Smooth muscle cell (in vitro differentiated cells): ENCODE measurements around the gene CALR3. TPM values are rescaled to one million over a fixed set of nuclear protein-coding genes. Genes with fewer than 3 reads are reported as not detected.

Source experiments
- DNase-seq: peaks from one replicate; lab custom pipeline; 2025; ENCODE audit not compliant: unreplicated experiment; lab: John Stamatoyannopoulos, UW
- H2AFZ ChIP-seq: fragments of 200-600 bp; sonication (generic); 2 replicates; pipeline ENCODE4 v1.6.0; 2016; ENCODE audit warnings: antibody characterized with exemption, low read depth, mild to moderate bottlenecking
- H3F3A ChIP-seq: fragments of 200-600 bp; sonication (generic); 2 replicates; pipeline ENCODE4 v1.6.0; 2017; ENCODE audit warnings: antibody characterized with exemption, low read depth
- H3K27ac ChIP-seq: fragments of 200-600 bp; sonication (generic); 2 replicates; pipeline ENCODE4 v1.5.1; 2016; ENCODE audit warnings: low read depth, mild to moderate bottlenecking
- H3K27me3 ChIP-seq: fragments of 200-600 bp; sonication (generic); 2 replicates; pipeline ENCODE4 v1.6.1; 2016; ENCODE audit warnings: low read depth, mild to moderate bottlenecking
- H3K36me3 ChIP-seq: fragments of 200-600 bp; sonication (generic); 2 replicates; pipeline ENCODE4 v1.5.1; 2016; ENCODE audit warnings: low read depth
- H3K4me1 ChIP-seq: fragments of 200-600 bp; sonication (generic); 2 replicates; pipeline ENCODE4 v1.5.1; 2016; ENCODE audit warnings: low read depth
- H3K4me2 ChIP-seq: fragments of 200-600 bp; sonication (generic); 2 replicates; pipeline ENCODE4 v1.6.0; 2016; ENCODE audit warnings: mild to moderate bottlenecking
- H3K4me3 ChIP-seq: fragments of 200-600 bp; sonication (generic); 2 replicates; pipeline ENCODE4 v1.5.1; 2016; ENCODE audit warnings: mild to moderate bottlenecking
- H3K79me2 ChIP-seq: fragments of 200-600 bp; sonication (generic); 2 replicates; pipeline ENCODE4 v1.6.0; 2016; ENCODE audit warnings: low read depth, mild to moderate bottlenecking
- H3K9ac ChIP-seq: fragments of 200-600 bp; sonication (generic); 2 replicates; pipeline ENCODE4 v1.6.0; 2016; ENCODE audit warnings: low read depth
- H3K9me3 ChIP-seq: fragments of 200-600 bp; sonication (generic); replicated peaks from 2 replicates; pipeline ENCODE4 v1.5.1; 2016; ENCODE audit warnings: low read depth
- H4K20me1 ChIP-seq: fragments of 200-600 bp; sonication (generic); 2 replicates; pipeline ENCODE4 v1.6.0; 2016; ENCODE audit warnings: low read depth
- CTCF ChIP-seq: fragments of 200-600 bp; sonication (generic); IDR thresholded peaks from 2 replicates; pipeline ENCODE4 v1.5.1; 2017; ENCODE audit warnings: borderline replicate concordance, mild to moderate bottlenecking, antibody characterized with exemption; ENCODE audit not compliant: insufficient read depth, poor library complexity, severe bottlenecking
- WGBS: methylation state at CpG from one replicate; pipeline ENCODE4 v1.1.7; 2016; ENCODE audit warnings: low lambda C conversion rate; 5-methylcytosine and 5-hydroxymethylcytosine counted together
- polyA plus RNA-seq: library from polyadenylated mRNA; unstranded; fragments of >200 nt; fragmentation: Nextera tagmentation; extraction: Ambion mirVana; gene quantifications from 2 replicates; pipeline ENCODE4 v1.2.1, GENCODE V29; 2016
- total RNA-seq: library from RNA; depleted of rRNA; stranded (reverse); fragments of >200 nt; gene quantifications from 2 replicates; pipeline ENCODE4 v1.2.3, GENCODE V29; 2014

Gene CALR3
- total and polyA plus RNA-seq, 2 experiments from 2014 or later, result not detected

- no peak for TF ChIP-seq CTCF
- peaks cover 4% of the 10 kb centered on the region for H4K20me1 ChIP-seq
- H3K36me3 ChIP-seq, result no peaks in the 10 kb centered on the region
- no peaks in the 10 kb centered on the region for H3K9me3 ChIP-seq
- H3F3A ChIP-seq, result no peaks in the 10 kb centered on the region
- no peaks in the 10 kb centered on the region for H3K79me2 ChIP-seq
- DNase-seq, result no peak
- no peaks in the 10 kb centered on the region for H3K4me1 ChIP-seq
- no peak overlapping the region for H2AFZ ChIP-seq
- H3K4me2 ChIP-seq, result no peak overlapping the region
- H3K9ac ChIP-seq, result no peak overlapping the region
- 96% methylated on average over 9 of the region's 10 CpGs for WGBS
- no peaks in the 10 kb centered on the region for H3K27me3 ChIP-seq
- no peak overlapping the region for H3K27ac ChIP-seq
- no peak overlapping the region for H3K4me3 ChIP-seq
Measured at GRCh38 chr19:16521715-16522289, 25.8 kb upstream of the CALR3 start.

- Histone ChIP-seq H3K27ac (no peak overlapping the region), H3K9ac (no peak overlapping the region), H3K9me3 (no peaks in the 10 kb centered on the region), H3K79me2 (no peaks in the 10 kb centered on the region), H3K4me3 (no peak overlapping the region), H3K4me1 (no peaks in the 10 kb centered on the region), H3K36me3 (no peaks in the 10 kb centered on the region), H3K27me3 (no peaks in the 10 kb centered on the region), H2AFZ (no peak overlapping the region), H4K20me1 (peaks cover 4% of the 10 kb centered on the region), H3K4me2 (no peak overlapping the region), H3F3A (no peaks in the 10 kb centered on the region)
- 97% methylated on average over 17 of the region's 18 CpGs for WGBS
- DNase-seq, result no peak
- no peak for TF ChIP-seq CTCF
Measured at GRCh38 chr19:16520986-16521624, 25.1 kb upstream of the CALR3 start.

- H3K27ac ChIP-seq, result no peak overlapping the region
- H3K27me3 ChIP-seq, result no peaks in the 10 kb centered on the region
- H2AFZ ChIP-seq, result no peak overlapping the region
- H3K36me3 ChIP-seq, result no peaks in the 10 kb centered on the region
- no peak overlapping the region for H3K4me3 ChIP-seq
- H3K9me3 ChIP-seq, result no peaks in the 10 kb centered on the region
- no peaks in the 10 kb centered on the region for H3F3A ChIP-seq
- H3K4me1 ChIP-seq, result no peaks in the 10 kb centered on the region
- no peak overlapping the region for H3K9ac ChIP-seq
- TF ChIP-seq CTCF, result no peak
- H4K20me1 ChIP-seq, result peaks cover 4% of the 10 kb centered on the region
- no peaks in the 10 kb centered on the region for H3K79me2 ChIP-seq
- DNase-seq, result no peak
- no peak overlapping the region for H3K4me2 ChIP-seq
- WGBS, result 94% methylated on average over 45 of the region's 45 CpGs
Measured at GRCh38 chr19:16520074-16520973, 24.4 kb upstream of the CALR3 start.
